ENCODE results near the gene VAV3. TPM values are rescaled to one million over a fixed set of nuclear protein-coding genes. Genes with fewer than 3 reads are reported as not detected.

The VAV3 gene
- total and polyA plus RNA-seq, 2 donors from 2014 or later, result 61.6 to 87.5 TPM

DNA sequence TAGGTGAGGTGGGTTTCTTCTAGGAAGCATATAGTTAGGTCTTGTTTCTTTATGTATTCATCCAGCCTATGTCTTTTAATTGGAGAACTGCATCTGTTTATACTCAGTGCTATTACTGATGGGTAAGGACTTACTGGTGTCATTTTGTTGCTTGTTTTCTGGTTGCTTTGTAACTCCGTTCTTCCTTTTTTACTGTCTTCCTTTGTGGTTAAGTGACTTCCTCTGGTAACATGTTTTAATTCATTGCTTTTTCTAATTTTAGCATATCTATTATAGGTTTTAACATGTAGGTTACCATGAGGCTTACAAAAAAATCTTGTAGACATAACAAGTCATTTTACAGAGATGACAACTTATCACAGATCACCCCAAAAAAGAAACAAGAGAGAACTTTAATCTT lies 160.8 kb downstream of the VAV3 start:
- H3K4me3 ChIP-seq (ENCODE audit: low read length in 3 of 3), result no peak overlapping the region
- intact Hi-C loops (cut with DNase I), result no loop called here
- no peak overlapping the region for H3K27ac ChIP-seq (ENCODE audit: low read depth in 2 of 2, low read length in 2 of 2)
- H3K27me3 ChIP-seq (ENCODE audit: control insufficient read depth, insufficient read depth, low read length), result no peaks in the 10 kb centered on the region
- H3K4me1 ChIP-seq (ENCODE audit: control insufficient read depth in 2 of 3, insufficient read depth in 2 of 3, low read depth in 1 of 3, low read length in 3 of 3), result no peaks in the 10 kb centered on the region
- DNase-seq (no peak), FAIRE-seq (no peak)
- no peak overlapping the region for H3K9ac ChIP-seq (ENCODE audit: low read length in 3 of 3)
- peaks cover 0 to 2% (median 1%) of the 10 kb centered on the region in 3 donors for H3K9me3 ChIP-seq (ENCODE audit: control insufficient read depth in 2 of 3, insufficient read depth in 1 of 3, low read length in 3 of 3)
- TF ChIP-seq, protein P1, sequence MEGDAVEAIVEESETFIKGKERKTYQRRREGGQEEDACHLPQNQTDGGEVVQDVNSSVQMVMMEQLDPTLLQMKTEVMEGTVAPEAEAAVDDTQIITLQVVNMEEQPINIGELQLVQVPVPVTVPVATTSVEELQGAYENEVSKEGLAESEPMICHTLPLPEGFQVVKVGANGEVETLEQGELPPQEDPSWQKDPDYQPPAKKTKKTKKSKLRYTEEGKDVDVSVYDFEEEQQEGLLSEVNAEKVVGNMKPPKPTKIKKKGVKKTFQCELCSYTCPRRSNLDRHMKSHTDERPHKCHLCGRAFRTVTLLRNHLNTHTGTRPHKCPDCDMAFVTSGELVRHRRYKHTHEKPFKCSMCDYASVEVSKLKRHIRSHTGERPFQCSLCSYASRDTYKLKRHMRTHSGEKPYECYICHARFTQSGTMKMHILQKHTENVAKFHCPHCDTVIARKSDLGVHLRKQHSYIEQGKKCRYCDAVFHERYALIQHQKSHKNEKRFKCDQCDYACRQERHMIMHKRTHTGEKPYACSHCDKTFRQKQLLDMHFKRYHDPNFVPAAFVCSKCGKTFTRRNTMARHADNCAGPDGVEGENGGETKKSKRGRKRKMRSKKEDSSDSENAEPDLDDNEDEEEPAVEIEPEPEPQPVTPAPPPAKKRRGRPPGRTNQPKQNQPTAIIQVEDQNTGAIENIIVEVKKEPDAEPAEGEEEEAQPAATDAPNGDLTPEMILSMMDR (IDR thresholded peaks at IDR 0.05; ENCODE audit: borderline replicate concordance, extremely low read depth, insufficient read depth), result no peak
- no peaks in the 10 kb centered on the region for H3K36me3 ChIP-seq (ENCODE audit: control insufficient read depth in 2 of 3, insufficient read depth in 3 of 3, low read length in 3 of 3)

DNA sequence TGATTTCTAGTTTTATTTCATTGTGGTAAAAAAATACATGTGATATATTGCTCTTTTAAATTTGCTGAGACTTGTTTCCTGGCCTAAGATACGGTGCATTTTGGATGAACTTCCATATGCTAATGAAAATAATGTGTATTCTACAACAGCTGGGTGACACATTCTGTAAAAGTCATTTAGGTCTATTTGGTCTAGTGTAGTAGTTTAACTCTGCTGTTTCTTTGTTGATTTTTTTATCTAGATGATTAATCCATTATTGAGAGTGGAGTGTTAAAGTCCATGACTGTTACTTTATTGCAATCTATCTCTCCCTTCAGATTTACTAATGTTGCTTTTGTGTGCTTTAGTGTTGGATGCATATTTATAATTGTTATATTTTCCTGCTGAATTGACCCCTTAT lies 161.4 kb downstream of the VAV3 start:
- no peaks in the 10 kb centered on the region for H3K4me1 ChIP-seq (ENCODE audit: control insufficient read depth in 2 of 3, insufficient read depth in 2 of 3, low read depth in 1 of 3, low read length in 3 of 3)
- no peak overlapping the region for H3K27ac ChIP-seq (ENCODE audit: low read depth in 2 of 2, low read length in 2 of 2)
- no peak overlapping the region for H3K4me3 ChIP-seq (ENCODE audit: low read length in 3 of 3)
- no peaks in the 10 kb centered on the region for H3K27me3 ChIP-seq (ENCODE audit: control insufficient read depth, insufficient read depth, low read length)
- TF ChIP-seq, protein P1 (IDR thresholded peaks at IDR 0.05; ENCODE audit: borderline replicate concordance, extremely low read depth, insufficient read depth), result no peak
- H3K9ac ChIP-seq (ENCODE audit: low read length in 3 of 3), result no peak overlapping the region
- H3K36me3 ChIP-seq (ENCODE audit: control insufficient read depth in 2 of 3, insufficient read depth in 3 of 3, low read length in 3 of 3), result no peaks in the 10 kb centered on the region
- FAIRE-seq (no peak), DNase-seq (peak in 1 of 5 donors; percentile 45)
- intact Hi-C loops (cut with DNase I), result no loop called here
- H3K9me3 ChIP-seq (ENCODE audit: control insufficient read depth in 2 of 3, insufficient read depth in 1 of 3, low read length in 3 of 3), result peaks cover 0 to 2% (median 1%) of the 10 kb centered on the region in 3 donors

DNA sequence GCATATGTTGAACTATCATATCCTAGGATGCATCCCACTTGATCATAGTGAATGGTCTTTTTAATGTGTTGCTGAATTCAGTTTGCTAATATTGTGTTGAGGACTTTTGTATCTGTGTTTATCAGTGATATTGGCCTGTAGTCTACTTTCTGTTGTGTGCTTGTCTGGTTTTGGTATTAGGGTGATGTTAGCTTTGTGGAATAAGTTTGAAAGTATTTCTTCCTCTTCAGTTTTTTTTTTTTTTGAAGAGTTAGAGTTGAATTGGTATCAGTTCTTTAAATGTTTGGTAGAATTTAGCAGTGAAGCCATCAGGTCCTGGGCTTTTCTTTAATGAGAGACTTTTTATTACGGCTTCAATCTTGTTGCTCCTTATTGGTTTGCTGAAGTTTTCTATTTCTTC lies 162.3 kb downstream of the VAV3 start:
- H3K9ac ChIP-seq (ENCODE audit: low read length in 3 of 3), result no peak overlapping the region
- no peaks in the 10 kb centered on the region for H3K36me3 ChIP-seq (ENCODE audit: control insufficient read depth in 2 of 3, insufficient read depth in 3 of 3, low read length in 3 of 3)
- H3K27me3 ChIP-seq (ENCODE audit: control insufficient read depth, insufficient read depth, low read length), result no peaks in the 10 kb centered on the region
- TF ChIP-seq, protein P1 (IDR thresholded peaks at IDR 0.05; ENCODE audit: borderline replicate concordance, extremely low read depth, insufficient read depth), result no peak
- FAIRE-seq, result no peak
- no peak overlapping the region for H3K4me3 ChIP-seq (ENCODE audit: low read length in 3 of 3)
- peaks cover 0 to 2% (median 1%) of the 10 kb centered on the region in 3 donors for H3K9me3 ChIP-seq (ENCODE audit: control insufficient read depth in 2 of 3, insufficient read depth in 1 of 3, low read length in 3 of 3)
- intact Hi-C loops (cut with DNase I), result no loop called here
- no peak for DNase-seq
- no peak overlapping the region for H3K27ac ChIP-seq (ENCODE audit: low read depth in 2 of 2, low read length in 2 of 2)
- no peaks in the 10 kb centered on the region for H3K4me1 ChIP-seq (ENCODE audit: control insufficient read depth in 2 of 3, insufficient read depth in 2 of 3, low read depth in 1 of 3, low read length in 3 of 3)

DNA sequence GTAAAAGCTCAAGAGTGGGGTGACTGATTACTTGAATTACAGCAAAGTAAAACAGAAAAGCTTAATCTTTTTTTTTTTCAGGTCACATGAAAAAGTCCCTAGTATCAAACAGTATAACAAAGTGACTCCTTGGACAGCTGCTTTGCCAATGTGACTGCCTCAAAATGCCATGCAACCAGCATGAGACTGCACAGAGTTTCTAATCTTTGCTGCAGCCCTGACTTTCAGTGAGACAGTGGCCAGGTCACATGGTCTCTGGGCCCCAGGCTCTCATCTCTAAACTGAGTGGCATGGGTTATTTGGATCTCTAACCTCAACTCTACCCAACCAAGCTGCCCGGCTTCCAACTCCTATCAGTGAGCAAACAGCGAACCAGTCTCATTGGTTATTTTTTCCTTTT lies 169.0 kb downstream of the VAV3 start:
- no peak overlapping the region for H3K27ac ChIP-seq (ENCODE audit: low read depth in 2 of 2, low read length in 2 of 2)
- no peaks in the 10 kb centered on the region for H3K4me1 ChIP-seq (ENCODE audit: control insufficient read depth in 2 of 3, insufficient read depth in 2 of 3, low read depth in 1 of 3, low read length in 3 of 3)
- TF ChIP-seq, protein P1 (IDR thresholded peaks at IDR 0.05; ENCODE audit: borderline replicate concordance, extremely low read depth, insufficient read depth), result no peak
- H3K27me3 ChIP-seq (ENCODE audit: control insufficient read depth, insufficient read depth, low read length), result no peaks in the 10 kb centered on the region
- intact Hi-C loops (cut with DNase I), result no loop called here
- FAIRE-seq (no peak), DNase-seq (no peak)
- H3K9ac ChIP-seq (ENCODE audit: low read length in 3 of 3), result no peak overlapping the region
- H3K4me3 ChIP-seq (ENCODE audit: low read length in 3 of 3), result no peak overlapping the region
- no peaks in the 10 kb centered on the region for H3K36me3 ChIP-seq (ENCODE audit: control insufficient read depth in 2 of 3, insufficient read depth in 3 of 3, low read length in 3 of 3)
- H3K9me3 ChIP-seq (ENCODE audit: control insufficient read depth in 2 of 3, insufficient read depth in 1 of 3, low read length in 3 of 3), result peaks cover 0 to 2% (median 0%) of the 10 kb centered on the region in 3 donors
